HG03575 (cell line): ENCODE measurements around the gene CFAP119.

ENCODE experiments used
- ATAC-seq: cut with Tn5 transposase; IDR thresholded peaks from one replicate; pipeline ENCODE4 v1.9.1; 2021; ENCODE audit not compliant: unreplicated experiment, insufficient number of reproducible peaks, low FRiP score; ENCODE audit errors: extremely low read depth

The CFAP119 gene

GRCh38 chr16:30766206-30766932, 4.5 kb upstream of the CFAP119 start:
- ATAC-seq, result no peak

- no peak for ATAC-seq
These were observed 3.1 kb upstream of the CFAP119 start for GRCh38 chr16:30764816-30765465.

- ATAC-seq, result no peak
These were observed 2.2 kb upstream of the CFAP119 start for GRCh38 chr16:30764086-30764485.

- no peak for ATAC-seq
These were observed 1.3 kb upstream of the CFAP119 start for GRCh38 chr16:30762991-30763725.

DNA sequence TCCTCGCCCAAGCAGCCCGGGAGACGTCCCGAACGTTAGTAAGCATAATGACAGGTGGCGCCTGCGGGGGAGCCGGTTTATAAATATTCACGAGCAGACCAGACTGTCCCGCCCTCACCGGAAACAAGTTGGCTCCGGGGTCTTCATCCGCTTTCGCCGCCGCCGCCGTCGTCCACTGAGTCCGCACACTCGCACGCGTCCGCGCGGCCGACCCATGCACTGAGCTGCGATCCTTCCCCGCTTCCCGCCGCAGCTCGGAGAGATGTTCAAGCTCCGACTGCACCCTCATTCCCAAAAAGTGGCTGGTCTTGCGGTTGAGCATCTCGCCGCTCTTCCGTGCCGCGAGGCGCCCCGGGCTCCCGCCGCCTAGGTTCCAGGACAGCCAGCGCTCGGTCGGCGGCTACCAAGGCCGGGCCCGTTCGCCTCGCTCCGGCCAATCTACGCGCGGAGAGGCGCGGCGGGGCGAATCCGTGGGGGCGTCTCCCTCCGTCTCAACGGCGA, 385 bp downstream of the CFAP119 start:
- no peak for ATAC-seq

- ATAC-seq, result no peak
These were observed 1.1 kb downstream of the CFAP119 start for GRCh38 chr16:30760577-30761426.

- no peak for ATAC-seq
These were observed 1.8 kb downstream of the CFAP119 start for GRCh38 chr16:30760001-30760559.

- ATAC-seq, result no peak
These were observed 2.8 kb downstream of the CFAP119 start for GRCh38 chr16:30758988-30759491.

DNA sequence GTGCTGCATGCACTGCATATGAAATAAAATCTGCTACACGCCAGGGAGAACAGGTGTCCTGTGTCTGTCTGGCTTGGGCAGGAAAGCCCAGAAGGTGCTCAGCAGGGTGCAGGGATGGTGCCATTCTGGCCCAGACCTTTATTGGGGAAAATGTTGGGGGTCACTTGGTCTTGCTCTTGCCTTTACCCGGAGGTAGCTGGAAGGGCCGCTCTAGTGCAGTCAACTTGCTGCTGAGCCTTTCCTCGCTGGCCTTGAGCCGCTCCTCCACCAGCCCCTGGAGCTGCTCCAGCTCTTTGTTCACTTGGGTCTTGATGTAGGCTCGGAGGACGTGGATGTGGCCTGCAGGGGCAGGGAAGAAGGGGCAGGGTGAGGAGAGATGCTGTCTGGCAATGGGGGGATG, 4.5 kb downstream of the CFAP119 start:
- no peak for ATAC-seq

DNA sequence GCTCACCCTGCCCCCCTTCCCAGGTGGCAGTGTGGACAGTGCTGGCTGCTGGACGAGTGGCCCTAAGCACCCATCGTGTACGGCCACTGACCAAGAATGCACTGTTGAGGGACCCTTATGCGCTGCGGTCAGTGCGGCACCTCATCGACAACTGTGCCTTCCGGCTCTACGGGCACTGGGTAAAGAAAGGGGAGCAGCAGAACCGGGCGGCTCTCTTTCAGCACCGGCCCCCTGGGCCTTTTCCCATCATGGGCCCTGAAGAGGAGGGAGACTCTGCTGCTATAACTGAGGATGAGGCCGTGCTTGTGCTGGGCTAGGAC, 5.1 kb downstream of the CFAP119 start:
- no peak for ATAC-seq

DNA sequence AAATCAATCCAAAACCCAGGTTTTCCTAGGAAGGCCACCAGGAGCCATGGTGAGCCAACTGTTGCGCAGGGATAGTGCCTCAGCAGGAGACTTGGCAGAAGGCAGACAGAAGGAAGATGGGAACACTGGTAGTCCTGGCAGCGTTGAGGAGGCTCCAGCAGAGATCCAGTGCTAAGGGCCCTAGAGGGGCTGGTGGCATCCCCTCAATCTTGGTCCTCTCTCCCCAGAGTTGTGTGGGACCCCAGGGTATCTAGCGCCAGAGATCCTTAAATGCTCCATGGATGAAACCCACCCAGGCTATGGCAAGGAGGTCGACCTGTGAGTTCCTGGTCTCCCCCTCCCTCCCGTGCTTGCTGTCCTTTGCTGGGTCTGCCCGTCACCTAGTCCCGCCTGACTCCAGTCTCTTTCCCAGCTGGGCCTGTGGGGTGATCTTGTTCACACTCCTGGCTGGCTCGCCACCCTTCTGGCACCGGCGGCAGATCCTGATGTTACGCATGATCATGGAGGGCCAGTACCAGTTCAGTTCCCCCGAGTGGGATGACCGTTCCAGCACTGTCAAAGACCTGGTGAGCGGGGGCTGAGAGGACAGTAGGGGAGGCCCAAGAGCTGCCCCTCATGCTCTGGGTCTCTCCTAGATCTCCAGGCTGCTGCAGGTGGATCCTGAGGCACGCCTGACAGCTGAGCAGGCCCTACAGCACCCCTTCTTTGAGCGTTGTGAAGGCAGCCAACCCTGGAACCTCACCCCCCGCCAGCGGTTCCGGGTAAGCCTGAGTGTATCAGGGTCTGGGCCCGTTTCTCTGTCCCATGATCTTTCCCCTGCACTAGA, 5.7 kb downstream of the CFAP119 start:
- ATAC-seq, result no peak

- ATAC-seq, result no peak
These were observed 8.3 kb downstream of the CFAP119 start for GRCh38 chr16:30753596-30753995.

DNA sequence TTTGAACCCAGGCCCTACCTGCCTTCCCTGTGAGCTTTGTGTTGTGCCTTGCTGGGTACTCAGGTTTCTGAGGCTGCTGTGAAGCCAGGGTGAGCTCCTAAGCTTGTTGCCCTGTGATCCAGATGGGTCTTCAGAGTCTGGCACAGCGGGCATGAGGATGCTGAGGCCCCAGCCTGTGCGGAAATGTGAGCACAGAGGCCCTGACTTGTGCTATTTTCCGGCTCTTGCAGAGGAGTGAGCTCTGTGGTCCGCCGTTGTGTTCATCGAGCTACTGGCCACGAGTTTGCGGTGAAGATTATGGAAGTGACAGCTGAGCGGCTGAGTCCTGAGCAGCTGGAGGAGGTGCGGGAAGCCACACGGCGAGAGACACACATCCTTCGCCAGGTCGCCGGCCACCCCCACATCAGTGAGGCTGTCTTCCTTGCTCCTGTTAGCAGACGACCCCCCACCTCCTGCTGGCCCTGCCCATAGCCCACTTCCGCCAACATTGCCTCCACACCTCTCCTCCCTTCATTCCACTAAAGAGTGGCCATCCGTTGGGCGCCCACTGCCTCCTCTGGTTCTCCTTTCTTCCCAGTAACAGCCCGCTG, 10.9 kb downstream of the CFAP119 start:
- ATAC-seq, result no peak

DNA sequence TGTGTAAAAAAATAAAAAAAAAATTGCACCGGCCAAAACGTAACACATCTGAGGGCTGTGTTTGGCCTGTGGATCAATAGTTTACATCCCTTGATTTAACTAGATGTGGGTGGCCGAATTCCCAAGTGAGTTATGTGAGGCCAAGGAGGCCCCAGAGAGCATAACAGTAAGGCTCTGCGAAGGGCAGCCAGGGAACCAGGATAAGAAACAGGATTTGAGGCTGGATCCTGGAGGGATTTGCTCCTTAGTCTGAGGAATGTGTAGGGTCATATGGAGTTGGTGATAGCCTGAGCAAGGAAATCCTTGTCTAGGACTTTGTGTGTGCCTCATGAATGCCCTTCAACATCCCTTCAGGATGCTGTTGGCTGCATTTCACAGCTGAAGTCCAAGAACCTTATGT, 11.7 kb downstream of the CFAP119 start:
- ATAC-seq, result no peak

DNA sequence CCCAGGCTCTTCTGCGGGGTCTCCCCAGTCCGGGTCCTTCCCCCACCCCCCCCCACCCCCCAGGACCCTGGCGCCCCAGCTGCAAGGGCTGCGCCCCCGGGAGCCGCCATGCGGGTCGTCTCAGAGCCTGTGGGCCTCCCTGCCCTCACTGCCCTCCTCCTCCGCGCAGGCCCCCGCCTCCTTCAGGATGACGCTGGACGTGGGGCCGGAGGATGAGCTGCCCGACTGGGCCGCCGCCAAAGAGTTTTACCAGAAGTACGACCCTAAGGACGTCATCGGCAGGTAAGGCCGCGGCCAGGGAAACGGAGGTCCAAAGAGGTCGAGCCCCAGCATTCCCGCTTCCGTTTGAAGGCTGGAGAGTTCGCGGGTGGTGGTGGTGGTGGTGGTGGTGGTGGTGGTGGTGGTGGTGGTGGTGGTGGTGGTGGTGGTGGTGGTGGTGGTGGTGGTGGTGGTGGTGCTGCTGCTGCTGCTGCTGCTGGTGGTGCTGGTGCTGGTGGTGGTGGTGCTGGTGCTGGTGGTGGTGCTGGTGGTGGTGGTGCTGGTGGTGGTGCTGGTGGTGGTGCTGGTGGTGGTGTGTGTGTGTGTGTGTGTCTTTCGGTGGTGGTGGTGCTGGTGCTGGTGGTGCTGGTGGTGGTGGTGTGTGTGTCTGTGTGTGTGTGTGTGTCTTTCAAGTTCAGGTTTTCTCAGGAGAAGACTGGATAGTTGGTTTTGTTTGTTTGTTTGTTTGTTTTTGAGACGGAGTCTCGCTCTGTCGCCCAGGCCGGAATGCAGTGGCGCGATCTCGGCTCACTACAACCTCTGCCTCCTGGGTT, 13.0 kb downstream of the CFAP119 start:
- no peak for ATAC-seq

- ATAC-seq, result peak; percentile 82
These were observed 13.8 kb downstream of the CFAP119 start, which contains the start of gene PHKG2 for GRCh38 chr16:30747799-30748633. PHKG2 (plus strand) TSS chr16:30748425; CDS start chr16:30748821, 396 bp downstream.
